ENCODE results near the gene RPAP2. TPM values are rescaled to one million over a fixed set of nuclear protein-coding genes. Genes with fewer than 3 reads are reported as not detected.
"Not testable (repeated sequence)": the region's sequence is repeated elsewhere in the genome, so short reads cannot be mapped to it uniquely, and the experiment has no call there.

RPAP2 gene
- total and polyA plus RNA-seq, 2 donors (not counting 1 experiment from before 2014, with no cell fraction given), result 5.6 to 13.3 TPM

DNA sequence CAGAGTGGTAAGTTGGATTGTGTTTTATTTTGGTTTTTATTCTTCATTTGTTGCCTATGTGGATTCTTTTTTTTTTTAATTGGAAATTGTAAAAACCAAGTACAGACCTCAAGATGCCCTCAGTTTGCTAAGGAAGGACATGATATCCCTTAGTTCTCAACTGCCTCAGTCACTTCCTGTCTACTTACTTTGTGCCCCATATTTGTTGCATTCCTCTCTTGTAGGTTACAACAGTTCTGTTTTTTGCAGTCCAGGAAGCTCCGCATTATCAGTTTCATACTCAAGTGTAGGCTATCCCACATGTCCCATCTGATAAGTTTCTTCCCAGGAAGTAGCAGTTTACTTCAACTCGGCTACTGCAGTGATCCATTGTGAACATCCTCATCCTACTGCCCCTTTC is 82.0 kb downstream of the RPAP2 start:
- no peaks in the 10 kb centered on the region for H4K20me1 ChIP-seq (ENCODE audit: control insufficient read depth, extremely low read depth, insufficient read depth, low read length)
- no peak overlapping the region for H3K27ac ChIP-seq (ENCODE audit: insufficient read depth, low read length)
- H3K4me1 ChIP-seq (ENCODE audit: control insufficient read depth, extremely low read depth, insufficient read depth, low read length), result no peaks in the 10 kb centered on the region
- TF ChIP-seq, protein P1, sequence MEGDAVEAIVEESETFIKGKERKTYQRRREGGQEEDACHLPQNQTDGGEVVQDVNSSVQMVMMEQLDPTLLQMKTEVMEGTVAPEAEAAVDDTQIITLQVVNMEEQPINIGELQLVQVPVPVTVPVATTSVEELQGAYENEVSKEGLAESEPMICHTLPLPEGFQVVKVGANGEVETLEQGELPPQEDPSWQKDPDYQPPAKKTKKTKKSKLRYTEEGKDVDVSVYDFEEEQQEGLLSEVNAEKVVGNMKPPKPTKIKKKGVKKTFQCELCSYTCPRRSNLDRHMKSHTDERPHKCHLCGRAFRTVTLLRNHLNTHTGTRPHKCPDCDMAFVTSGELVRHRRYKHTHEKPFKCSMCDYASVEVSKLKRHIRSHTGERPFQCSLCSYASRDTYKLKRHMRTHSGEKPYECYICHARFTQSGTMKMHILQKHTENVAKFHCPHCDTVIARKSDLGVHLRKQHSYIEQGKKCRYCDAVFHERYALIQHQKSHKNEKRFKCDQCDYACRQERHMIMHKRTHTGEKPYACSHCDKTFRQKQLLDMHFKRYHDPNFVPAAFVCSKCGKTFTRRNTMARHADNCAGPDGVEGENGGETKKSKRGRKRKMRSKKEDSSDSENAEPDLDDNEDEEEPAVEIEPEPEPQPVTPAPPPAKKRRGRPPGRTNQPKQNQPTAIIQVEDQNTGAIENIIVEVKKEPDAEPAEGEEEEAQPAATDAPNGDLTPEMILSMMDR (conservative IDR thresholded peaks at IDR 0.05 in 1 of 2, IDR thresholded peaks at IDR 0.05 in 1 of 2; ENCODE audit: low read depth in 1 of 2, low read length in 2 of 2), result no peak
- no peak for DNase-seq (ENCODE audit: low read depth in 2 of 2)
- H3K36me3 ChIP-seq (ENCODE audit: control insufficient read depth, insufficient read depth, low read length), result no peaks in the 10 kb centered on the region
- H3K79me2 ChIP-seq (ENCODE audit: control insufficient read depth, insufficient read depth, low read length), result no peaks in the 10 kb centered on the region
- H3K9me3 ChIP-seq (ENCODE audit: control insufficient read depth, insufficient read depth, low read depth, low read length), result no peaks in the 10 kb centered on the region
- no peak overlapping the region for H3K4me3 ChIP-seq (replicated peaks in 1 of 4; ENCODE audit: control extremely low read depth in 1 of 4, insufficient read depth in 1 of 4, low read depth in 3 of 4, low read length in 4 of 4)
- H3K4me2 ChIP-seq (ENCODE audit: extremely low read depth, insufficient read depth, low read length), result no peak overlapping the region
- no peak overlapping the region for H3K9ac ChIP-seq (ENCODE audit: insufficient read depth, low read length)
- H3K27me3 ChIP-seq (ENCODE audit: control insufficient read depth, insufficient read depth, low read length), result no peaks in the 10 kb centered on the region
- H2AFZ ChIP-seq (ENCODE audit: low read length), result no peak overlapping the region

DNA sequence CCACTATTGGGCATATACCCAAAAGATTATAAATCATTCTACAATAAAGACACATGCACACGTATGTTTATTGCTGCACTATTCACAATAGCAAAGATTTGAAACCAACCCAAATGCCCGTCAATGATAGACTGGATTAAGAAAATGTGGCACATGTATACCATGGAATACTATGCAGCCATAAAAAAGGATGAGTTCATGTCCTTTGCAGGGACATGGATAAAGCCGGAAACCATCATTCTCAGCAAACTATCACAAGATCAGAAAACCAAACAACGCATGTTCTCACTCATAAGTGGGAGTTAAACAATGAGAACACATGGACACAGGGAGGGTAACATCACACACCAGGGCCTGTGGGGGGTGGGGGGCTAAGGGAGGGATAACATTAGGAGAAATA is 95.1 kb downstream of the RPAP2 start:
- DNase-seq (ENCODE audit: low read depth in 2 of 2); H2AFZ ChIP-seq (ENCODE audit: low read length); H3K4me2 ChIP-seq (ENCODE audit: extremely low read depth, insufficient read depth, low read length): not testable (repeated sequence)

DNA sequence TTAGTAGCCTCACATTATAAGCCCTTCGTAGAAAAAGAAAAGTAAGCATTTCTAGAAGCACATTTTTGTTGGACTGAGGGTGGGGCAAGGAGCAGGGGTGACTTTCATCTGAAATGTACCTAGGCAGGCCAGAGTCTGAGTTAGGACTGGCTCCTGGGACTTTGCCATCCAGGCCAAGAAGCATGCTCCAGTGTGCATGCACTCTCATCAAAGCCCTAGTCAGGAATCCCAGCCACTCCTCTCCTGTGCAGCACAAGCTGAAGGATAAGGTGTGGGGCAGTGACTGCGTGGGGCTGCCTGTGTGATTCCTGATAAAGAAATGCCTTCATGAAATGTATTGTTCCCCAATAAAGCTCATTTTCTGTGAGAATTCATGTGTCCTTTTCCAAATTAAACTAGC is 99.7 kb downstream of the RPAP2 start:
- H4K20me1 ChIP-seq (ENCODE audit: control insufficient read depth, extremely low read depth, insufficient read depth, low read length), result no peaks in the 10 kb centered on the region
- no peak overlapping the region for H3K4me3 ChIP-seq (replicated peaks in 1 of 4; ENCODE audit: control extremely low read depth in 1 of 4, insufficient read depth in 1 of 4, low read depth in 3 of 4, low read length in 4 of 4)
- no peak overlapping the region for H2AFZ ChIP-seq (ENCODE audit: low read length)
- H3K4me2 ChIP-seq (ENCODE audit: extremely low read depth, insufficient read depth, low read length), result no peak overlapping the region
- DNase-seq (ENCODE audit: low read depth in 2 of 2), result no peak
- H3K36me3 ChIP-seq (ENCODE audit: control insufficient read depth, insufficient read depth, low read length), result no peaks in the 10 kb centered on the region
- no peak overlapping the region for H3K27ac ChIP-seq (ENCODE audit: insufficient read depth, low read length)
- no peak overlapping the region for H3K9ac ChIP-seq (ENCODE audit: insufficient read depth, low read length)
- no peaks in the 10 kb centered on the region for H3K27me3 ChIP-seq (ENCODE audit: control insufficient read depth, insufficient read depth, low read length)
- H3K79me2 ChIP-seq (ENCODE audit: control insufficient read depth, insufficient read depth, low read length), result no peaks in the 10 kb centered on the region
- TF ChIP-seq EZH2 (IDR thresholded peaks at IDR 0.05; ENCODE audit: low read length, missing control alignments), result no peak
- TF ChIP-seq, protein P1 (conservative IDR thresholded peaks at IDR 0.05 in 1 of 2, IDR thresholded peaks at IDR 0.05 in 1 of 2; ENCODE audit: low read depth in 1 of 2, low read length in 2 of 2), result no peak
- no peaks in the 10 kb centered on the region for H3K9me3 ChIP-seq (ENCODE audit: control insufficient read depth, insufficient read depth, low read depth, low read length)
- H3K4me1 ChIP-seq (ENCODE audit: control insufficient read depth, extremely low read depth, insufficient read depth, low read length), result no peaks in the 10 kb centered on the region

More for the DNA sequence above, 95.1 kb downstream of the RPAP2 start:
- H3K36me3 ChIP-seq (ENCODE audit: control insufficient read depth, insufficient read depth, low read length); H3K4me1 ChIP-seq (ENCODE audit: control insufficient read depth, extremely low read depth, insufficient read depth, low read length); H3K4me3 ChIP-seq (replicated peaks in 1 of 4; ENCODE audit: control extremely low read depth in 1 of 4, insufficient read depth in 1 of 4, low read depth in 3 of 4, low read length in 4 of 4); H3K27ac ChIP-seq (ENCODE audit: insufficient read depth, low read length); H4K20me1 ChIP-seq (ENCODE audit: control insufficient read depth, extremely low read depth, insufficient read depth, low read length); H3K9ac ChIP-seq (ENCODE audit: insufficient read depth, low read length); H3K27me3 ChIP-seq (ENCODE audit: control insufficient read depth, insufficient read depth, low read length); H3K9me3 ChIP-seq (ENCODE audit: control insufficient read depth, insufficient read depth, low read depth, low read length); H3K79me2 ChIP-seq (ENCODE audit: control insufficient read depth, insufficient read depth, low read length): not testable (repeated sequence)
